NCI-H524 (cell line): Measurements from ENCODE around the gene ALG2.

Source experiments
- DNase-seq, 2 experiments: peaks; one replicate each; lab custom pipeline; 2025; lab: John Stamatoyannopoulos, UW

The ALG2 gene

GRCh38 chr9:99172124-99173091, 49.3 kb downstream of the ALG2 start:
- peak; percentile 96 to 99 for DNase-seq

GRCh38 chr9:99171225-99172123, 50.3 kb downstream of the ALG2 start:
- peak in 1 of 2 experiments; percentile 23 for DNase-seq

GRCh38 chr9:99169982-99170761, 51.6 kb downstream of the ALG2 start:
- peak in 1 of 2 experiments; percentile 38 for DNase-seq

GRCh38 chr9:99169086-99169485, 52.7 kb downstream of the ALG2 start:
- no peak for DNase-seq

- DNase-seq = no peak
Observed at GRCh38 chr9:99167694-99168093, 54.0 kb downstream of the ALG2 start.

- no peak for DNase-seq
Observed at GRCh38 chr9:99167119-99167518, 54.6 kb downstream of the ALG2 start.
